Fibroblast of peridontal ligament (primary cell): ENCODE data around the gene EIF1AX.
"Not testable (repeated sequence)": the region's sequence is repeated elsewhere in the genome, so short reads cannot be mapped to it uniquely, and the experiment has no call there.

Experiments
- DNase-seq: peaks from one replicate; pipeline ENCODE4 v3.0.0-alpha.2; 2010; ENCODE audit errors: extremely low read depth

The EIF1AX gene, protein sequence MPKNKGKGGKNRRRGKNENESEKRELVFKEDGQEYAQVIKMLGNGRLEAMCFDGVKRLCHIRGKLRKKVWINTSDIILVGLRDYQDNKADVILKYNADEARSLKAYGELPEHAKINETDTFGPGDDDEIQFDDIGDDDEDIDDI

DNA sequence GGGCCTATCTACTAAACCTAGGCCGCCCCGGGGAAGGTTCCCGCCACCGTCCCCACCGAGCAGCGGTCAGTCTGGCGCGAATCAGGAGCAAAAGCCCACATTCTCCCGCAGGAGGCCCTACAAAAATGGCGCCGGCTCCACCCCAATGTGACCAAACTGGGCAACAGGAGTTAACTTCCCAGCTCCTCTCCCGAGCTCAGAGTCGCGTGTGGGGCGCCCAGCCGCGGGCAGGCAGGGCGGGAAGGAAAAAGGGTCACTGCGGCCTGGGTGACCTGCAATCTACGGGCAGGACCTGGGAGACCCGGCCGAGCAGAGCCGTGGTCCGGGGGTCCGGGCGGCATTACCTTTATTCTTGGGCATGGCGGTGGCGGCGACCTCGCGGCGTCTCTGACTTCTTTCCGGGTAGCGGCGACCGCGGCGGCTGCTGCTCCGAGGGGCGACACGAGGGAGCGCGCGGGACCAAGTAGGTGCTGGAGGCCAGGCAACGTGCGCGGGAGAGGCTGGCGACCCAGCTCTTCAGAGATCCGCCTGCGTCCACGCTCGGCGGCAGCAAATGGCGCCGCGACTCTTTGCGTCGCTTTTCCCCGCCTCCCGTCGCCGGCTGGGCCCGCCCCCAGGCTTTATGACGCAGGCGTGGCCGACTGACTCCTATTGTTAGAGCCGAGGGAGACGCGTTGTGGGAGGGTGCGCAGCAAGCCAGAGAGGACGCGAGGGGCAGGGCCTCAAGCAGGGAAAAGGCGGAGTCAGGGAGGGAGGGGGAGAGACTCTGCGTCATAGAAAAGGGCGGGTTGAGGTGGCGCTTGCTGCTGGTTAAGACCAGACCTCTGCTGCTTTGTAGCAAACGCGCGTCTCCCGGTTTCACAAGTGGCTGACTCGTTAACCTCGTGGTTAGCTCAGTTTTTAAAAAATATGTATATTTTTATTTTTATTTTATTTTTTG, at the start of gene EIF1AX:
Gene EIF1AX, minus strand, starts transcription at position 558 of the 940 bp plus-strand sequence. Its CDS starts 198 bp downstream, at position 360.
- DNase-seq = peak; percentile 96

DNA sequence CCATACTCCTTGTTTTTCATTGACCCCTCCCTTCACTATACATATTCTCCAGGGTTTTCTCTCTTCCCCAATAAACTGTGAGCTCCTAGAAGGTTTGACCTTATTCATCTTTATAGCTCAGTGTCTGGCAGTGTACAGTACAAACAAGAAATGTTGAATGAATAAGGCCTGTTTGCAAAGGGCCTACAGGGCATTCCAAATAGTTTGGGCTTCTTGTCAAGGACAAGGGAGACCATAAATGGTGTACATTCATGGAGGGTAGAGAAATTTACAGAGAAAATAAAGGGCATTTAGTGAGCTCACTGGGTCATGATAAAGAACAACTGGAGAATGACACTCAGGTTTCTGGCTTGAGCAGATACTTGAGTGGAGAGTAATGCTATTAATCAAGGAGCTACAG, 47.5 kb upstream of the EIF1AX start:
- no peak for DNase-seq

DNA sequence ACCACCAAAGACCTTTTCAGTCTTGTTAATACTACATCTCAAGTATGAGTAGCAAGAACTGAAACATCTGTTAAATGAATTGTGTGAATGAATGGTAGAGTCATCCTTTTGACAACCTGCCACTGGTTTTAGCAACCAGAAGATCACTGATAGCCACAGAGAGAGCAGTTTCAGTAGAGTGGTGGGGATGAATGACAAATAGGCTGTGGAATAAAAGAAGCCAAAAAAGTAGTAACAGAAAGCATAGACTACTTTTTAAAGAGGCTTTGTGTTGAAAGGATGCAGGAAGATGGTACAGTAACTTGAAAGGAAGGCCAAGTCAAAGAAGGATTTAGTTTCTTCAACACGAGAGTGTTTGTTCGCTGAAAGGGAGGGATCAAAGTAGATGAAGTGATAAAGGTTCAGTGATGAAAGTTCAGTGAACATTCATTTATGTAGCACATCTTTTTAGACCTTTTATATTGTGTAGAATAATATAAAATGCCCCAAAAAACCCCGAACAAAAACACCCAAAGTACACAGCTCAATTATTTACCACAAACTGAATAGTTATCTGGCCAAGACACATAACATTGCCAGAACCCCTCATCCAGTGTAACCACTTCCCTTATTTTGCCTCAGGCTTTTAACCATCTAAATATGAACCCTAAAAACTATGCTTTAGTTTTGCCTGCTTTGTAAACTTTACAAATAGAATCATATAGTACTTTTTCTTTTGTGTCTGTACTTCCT, 40.1 kb upstream of the EIF1AX start:
- no peak for DNase-seq

DNA sequence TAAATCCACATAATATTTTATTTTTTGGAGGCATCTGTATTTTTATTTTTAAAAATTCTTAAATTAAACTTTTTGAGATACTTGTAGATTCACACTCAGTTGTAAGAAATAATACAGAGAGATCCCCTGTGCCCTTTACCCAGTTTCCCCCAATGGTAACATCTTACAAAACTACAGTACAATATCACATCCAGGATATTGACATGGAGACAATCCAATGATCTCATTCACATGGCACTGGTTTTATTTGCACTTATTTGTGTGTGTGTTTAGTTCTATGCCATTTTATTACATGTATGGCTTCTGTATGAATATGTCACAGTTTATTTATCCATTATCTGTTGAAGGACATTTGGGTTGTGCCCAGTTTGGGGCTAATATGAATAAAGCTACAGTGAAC, 35.5 kb upstream of the EIF1AX start:
- no peak for DNase-seq

DNA sequence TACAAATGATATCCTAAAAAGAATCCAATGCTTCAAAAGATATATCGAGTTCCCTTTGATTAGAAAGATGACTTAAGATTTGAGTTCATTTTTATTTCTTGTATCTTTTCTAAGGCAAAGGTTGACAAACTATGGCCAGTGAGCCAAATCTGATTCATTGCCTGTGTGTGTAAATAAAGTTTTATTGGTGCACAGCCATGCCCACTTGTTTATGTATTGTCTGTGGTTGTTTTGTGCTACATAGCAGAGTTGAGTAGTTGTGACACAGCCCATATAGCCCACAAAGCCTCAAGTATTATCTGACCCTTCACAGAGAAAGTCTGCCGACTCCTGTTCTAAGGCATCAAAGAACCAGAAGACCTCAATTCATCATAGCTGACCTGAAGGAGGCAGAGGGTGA, 32.2 kb upstream of the EIF1AX start:
- DNase-seq = no peak

DNA sequence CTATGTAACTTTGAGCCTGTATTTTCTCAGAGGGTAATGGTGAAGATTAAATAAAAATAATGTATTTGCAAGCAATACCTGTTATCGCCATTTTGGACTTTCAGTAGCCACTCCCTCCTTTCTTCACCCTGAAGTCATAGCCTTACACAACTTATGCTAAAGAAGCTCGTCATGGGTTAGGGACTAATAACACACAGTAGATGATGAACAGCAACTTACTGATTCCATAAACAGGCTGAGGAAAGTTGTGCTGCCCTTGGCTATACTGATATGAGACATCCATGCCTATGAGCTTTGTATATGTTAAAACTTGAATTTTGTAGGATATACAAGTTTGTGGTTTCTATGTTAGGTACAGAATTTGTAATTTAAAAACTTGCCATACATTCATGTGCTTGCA, 31.7 kb upstream of the EIF1AX start:
- no peak for DNase-seq

DNA sequence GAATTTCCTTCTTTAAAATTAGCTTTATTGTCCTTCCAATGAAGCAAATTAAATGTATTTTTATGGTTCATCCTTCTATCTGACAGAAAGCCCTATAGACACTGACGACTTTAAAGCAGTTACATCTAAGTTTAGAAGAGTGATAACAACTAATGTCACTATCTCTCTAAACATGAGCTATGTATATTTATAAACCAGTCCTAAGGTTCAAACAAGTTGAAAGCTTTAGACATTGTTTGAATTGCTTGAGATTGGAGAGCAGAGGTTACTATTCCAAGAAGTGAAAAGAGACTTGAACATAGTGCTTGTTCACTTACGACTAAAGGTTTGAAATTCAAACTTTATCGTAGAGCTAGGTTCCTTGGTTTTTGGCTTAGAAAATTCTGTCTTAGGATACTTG, 30.2 kb upstream of the EIF1AX start:
- no peak for DNase-seq

DNA sequence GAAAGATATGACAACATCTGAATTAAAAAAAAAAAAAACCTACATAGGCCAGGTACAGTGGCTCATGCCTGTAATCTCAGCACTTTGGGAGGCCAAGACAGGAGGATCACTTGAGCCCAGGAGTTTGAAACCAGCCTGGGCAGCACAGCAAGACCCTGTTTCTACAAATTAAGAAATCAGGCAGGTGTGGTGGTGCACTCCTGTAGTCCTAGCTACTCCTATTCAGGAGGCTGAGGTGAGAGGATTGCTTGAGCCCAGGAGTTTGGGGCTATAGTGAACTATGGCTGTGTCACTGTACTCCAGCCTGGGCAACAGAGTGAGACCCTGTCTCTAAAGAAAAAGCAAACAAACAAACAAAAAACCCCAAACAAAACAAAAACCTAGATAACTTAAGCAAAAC, 20.9 kb upstream of the EIF1AX start:
- DNase-seq = not testable (repeated sequence)

DNA sequence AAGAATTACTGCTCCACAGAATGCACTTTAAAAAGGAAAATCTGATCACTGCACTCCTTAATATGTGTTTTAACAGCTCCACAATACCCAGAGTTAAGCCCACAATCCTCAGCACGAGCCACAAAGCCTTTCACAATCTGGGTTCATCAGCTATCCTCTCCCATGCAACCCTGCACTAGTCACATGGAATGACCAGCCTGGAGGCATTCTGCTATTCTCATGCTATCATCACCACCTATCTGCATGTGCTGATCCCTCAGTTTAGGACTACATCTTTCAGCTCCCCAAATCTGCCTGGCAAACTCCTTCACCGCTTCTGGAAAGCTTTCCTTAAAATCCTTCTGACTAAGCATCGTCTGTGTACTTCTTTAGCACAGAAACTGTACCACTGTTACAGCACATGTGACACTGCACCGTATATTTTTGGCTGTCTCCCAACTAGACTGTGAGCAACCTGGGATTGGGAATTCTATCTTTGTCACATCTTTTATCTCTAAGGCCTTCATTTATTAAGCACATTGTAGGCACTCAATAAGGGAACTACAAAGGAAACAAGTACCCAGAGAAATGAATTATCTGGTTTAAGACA, 18.3 kb upstream of the EIF1AX start:
- DNase-seq = no peak

DNA sequence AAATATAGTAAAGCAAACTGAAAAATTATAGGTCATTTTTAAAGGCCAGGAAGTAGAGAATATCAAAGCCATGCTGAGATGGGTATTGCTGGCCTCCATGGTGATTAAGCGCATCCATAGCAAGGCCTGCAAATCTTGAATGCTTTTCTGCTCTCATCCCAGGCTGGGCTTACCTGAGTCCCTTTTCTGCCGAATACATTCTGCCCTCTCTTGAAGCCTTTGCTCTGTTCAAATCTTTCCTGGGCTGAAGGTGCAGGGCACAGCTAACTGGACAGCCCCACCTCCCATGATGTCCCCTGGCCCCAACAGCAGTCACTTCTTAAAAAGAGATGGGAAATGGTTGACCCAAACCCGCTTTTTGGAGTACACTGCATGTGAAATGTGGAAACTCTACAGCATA, 10.1 kb upstream of the EIF1AX start:
- no peak for DNase-seq

DNA sequence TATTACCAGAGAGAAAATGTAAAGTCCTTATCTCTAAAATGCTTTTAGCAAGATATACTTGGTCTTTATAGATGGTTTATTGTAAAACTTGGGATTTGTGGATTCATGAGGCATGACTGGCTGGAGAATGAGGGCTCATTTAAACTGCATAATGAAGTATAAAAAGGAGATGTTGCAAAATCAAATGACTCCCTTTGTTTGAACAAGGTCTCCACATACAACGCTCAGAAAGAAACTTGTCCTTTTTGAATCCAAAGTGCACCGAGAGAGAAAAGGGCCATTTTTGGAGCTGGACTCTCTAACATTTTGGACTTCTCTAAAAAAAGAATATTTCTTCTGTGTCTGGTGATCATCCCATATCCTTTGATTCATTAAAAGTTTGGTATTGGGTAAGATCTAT, 7.7 kb upstream of the EIF1AX start:
- no peak for DNase-seq

DNA sequence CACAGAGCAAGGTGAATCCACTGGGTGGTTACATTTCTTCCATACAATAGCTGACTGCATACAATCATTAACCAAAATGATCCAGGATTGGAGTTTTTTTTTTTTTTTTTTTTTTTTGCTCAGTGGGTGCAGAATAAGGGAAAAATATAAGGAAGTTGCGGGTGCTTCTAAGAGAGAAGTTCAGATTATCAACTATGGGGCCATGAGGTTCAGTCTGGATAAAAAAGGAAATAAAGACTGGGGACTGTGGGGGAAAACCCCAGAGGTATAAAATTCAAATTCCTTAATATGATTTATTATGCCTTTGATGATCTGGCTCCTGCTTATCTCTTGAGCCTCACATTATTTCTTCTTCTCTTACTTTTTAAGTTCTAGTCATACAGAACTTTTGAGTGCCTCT, 5.9 kb upstream of the EIF1AX start:
- no peak for DNase-seq

DNA sequence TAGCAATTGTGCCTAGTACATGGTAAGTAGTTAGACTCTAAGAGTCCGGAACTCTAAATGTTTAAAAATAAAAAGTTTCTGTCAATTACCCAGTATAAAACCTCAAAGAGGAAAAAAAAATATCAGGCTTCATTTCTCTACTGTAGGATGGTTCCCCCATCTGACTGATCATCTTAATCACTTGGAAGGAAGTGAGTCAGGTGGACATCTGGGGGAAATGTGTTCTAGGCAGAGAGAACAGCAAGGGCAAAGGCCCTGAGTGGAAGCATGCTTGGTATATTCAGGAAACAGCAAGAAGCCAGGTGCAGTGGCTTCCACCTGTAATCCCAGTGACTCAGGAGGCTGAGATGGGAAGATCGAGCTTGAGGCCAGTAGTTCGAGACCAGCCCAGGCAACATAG, 2.9 kb upstream of the EIF1AX start:
- no peak for DNase-seq

DNA sequence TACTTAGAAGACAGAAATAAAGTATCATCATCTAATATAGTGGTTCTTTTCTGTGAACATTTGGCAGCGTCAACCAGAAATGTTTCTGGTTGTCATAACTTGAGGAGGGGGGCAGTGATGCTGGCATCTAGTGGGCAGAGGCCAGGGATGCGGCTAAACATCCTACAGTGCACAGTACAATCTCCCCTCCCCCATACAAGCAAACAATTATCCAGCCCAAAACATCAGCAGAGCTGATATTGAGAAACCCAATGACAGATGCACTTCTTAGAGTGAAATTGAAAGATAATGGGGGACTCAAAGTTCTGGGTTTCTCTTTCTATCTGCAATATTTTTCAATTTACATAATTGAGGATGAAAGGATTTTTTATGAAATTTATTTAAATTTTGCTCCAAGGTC, 1.9 kb upstream of the EIF1AX start:
- DNase-seq = no peak

DNA sequence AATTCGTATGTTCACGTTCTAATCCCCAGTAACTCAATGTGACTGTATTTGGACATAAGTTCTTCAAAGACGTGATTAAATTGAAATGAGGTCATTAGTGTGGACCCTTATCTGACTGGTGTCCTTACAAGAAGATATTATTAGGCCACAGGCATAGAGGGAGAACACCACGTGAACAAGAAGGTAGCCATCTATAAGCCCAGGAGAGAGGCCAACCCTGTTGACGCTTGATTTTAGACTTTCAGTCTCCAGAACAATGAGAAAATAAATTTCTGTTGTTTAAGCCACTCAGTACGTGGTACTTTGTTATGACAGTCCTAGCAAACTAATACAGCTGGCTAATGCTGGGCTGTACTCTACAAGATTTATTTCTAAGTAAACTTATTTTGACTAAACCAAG, 1.5 kb upstream of the EIF1AX start:
- no peak for DNase-seq

DNA sequence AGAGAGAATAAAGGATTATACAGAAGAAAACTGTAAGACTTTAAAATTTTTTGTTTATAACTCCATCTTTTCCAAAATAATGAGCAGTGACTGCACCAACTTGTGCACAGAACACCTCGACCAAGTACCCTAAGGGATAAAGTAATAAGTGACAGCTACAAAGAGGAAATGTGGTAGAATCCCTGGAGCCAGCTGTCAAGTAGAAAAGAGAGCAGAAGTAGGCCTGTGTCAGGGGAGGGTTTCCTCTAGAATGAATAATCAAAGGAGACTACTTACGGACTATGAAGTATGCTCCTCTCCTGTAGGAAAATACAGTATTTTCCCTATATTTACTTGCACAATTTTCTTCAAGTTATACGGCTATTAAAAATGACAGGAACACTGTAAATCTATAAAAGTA, 1.2 kb downstream of the EIF1AX start:
- DNase-seq = no peak

DNA sequence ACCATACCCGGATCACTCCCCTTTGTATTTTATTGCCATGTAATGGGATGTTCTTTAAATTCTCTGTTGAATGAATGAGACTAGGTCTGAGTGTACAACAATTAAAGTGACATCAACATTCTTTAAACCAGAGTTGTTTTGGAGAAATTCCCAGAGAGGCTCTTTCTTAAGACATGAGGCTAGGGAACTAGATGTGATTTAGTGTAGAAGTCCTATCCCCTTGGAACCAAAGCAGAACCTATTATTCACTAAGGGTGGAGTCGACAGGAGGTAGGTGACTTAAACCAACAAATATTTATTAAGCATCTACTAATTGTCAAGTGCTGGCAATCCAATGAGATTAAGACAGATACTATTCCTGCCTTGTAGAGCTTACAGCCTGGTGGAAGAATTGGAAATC, 1.7 kb downstream of the EIF1AX start:
- peak; percentile 64 for DNase-seq

DNA sequence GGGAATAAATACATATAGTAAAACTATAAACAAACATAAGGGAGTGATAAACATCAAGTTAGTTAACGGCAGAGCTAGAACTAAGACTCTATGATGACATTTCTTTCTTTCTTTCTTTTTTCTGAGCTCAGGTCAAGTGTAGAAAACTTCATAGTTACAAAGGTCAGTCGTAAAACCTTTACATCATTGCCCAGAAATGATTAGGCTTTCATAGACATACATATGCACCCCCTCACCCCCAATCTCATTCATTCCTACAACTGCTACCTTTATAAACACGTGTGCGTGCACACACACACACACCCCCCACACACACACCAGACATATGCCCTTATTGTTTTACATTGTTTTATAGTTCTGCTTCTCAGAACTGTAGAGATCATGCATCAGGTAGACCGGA, 5.7 kb downstream of the EIF1AX start:
- no peak for DNase-seq

DNA sequence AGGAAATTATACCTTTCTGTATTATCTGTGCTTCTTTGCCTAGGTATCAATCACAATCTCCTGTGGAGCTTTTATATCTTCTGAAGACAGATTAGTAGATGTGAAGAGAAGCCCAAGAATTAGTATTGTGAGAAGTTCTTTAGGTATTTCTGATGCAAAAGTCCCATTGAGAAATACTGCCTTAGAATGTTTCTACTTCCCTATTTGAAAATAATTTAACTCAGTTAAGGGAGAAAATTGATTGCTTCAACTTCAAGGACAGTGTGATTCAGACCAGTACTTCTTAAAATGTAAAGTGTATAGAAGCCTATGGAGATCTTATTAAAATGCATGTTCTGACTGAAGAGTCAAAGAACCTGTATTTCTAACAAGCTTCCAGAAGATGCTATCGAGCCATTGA, 9.0 kb downstream of the EIF1AX start:
- no peak for DNase-seq

DNA sequence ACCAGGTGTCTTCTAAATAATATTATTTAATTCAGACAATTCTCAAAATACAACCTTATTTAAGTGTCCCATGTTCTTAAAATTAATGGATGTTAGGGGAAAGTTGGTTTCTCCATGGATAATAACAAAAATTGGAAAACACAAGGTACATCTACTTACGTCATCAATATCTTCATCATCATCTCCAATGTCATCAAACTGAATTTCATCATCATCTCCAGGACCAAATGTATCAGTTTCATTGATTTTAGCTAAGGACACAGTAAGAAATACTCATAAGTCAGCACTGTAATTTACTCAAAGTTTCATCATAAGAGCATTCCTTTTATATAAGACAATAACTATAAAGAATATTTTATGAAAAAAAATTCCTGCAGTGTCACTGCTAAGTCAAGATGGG, 11.3 kb downstream of the EIF1AX start:
- DNase-seq = peak; percentile 50

DNA sequence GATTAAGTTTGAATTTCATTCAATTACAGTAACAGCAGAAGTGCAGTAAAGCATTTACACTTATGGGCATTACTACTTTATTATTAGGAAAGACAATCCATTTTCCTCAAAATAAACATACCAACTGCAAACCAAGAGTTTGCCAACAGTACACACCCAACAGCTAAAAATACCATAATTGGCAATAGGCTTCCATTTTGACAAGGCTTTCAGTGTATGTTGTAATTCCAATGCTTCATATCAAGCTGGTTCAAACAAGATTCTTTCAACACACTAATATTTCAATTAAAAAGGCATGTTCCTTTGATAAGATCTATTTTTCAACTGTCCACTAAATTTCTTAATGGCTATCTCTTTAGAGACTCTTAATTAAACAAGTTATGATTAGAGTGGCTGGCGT, 12.1 kb downstream of the EIF1AX start:
- DNase-seq = no peak

DNA sequence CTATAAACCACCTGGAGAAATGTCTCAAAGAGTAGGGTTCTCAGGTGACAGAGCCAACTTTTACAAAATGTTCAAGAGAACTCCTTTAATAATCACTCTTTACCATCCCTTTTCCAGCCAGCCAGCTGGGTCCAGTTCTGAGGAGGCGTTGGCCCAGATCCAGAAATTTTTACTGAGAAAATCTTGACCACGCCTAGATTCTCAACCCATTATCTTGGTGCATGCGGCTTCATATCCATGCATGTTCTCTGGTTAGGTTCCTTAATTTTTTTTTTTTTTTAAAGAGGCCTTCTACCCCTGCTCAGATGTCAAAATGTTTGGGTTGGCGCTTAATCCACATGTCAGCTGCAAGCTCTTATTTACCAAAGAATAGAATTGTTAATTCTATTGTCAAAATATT, 13.0 kb downstream of the EIF1AX start:
- no peak for DNase-seq
